Renal cortical epithelial cell (primary cell): ENCODE data around the gene TMEM9B. TPM values are rescaled to one million over a fixed set of nuclear protein-coding genes. Genes with fewer than 3 reads are reported as not detected.
"Not testable (repeated sequence)": the region's sequence is repeated elsewhere in the genome, so short reads cannot be mapped to it uniquely, and the experiment has no call there.

Source experiments
- DNase-seq: peaks from one replicate; pipeline ENCODE4 v3.0.0-alpha.2; 2011; ENCODE audit warnings: low read depth
- total RNA-seq: library from RNA; depleted of rRNA; stranded (reverse); fragments of >200 nt; gene quantifications from 2 replicates; pipeline ENCODE4 v1.2.3, GENCODE V29; 2014

The TMEM9B gene
- total RNA-seq, 1 donor from 2014 or later: 52.4 TPM

- DNase-seq: no peak
Measured at GRCh38 chr11:8973121-8973520, 8.9 kb upstream of the TMEM9B start.

- no peak for DNase-seq
Measured at GRCh38 chr11:8971924-8972316, 7.7 kb upstream of the TMEM9B start.

GRCh38 chr11:8971196-8971923, 7.1 kb upstream of the TMEM9B start:
- DNase-seq: no peak

GRCh38 chr11:8967184-8967583, 2.9 kb upstream of the TMEM9B start:
- DNase-seq: no peak

- DNase-seq: peak; percentile 72
Measured at GRCh38 chr11:8963569-8964323, 496 bp downstream of the TMEM9B start.

GRCh38 chr11:8962841-8963240, 1.4 kb downstream of the TMEM9B start:
- no peak for DNase-seq

- DNase-seq: no peak
Measured at GRCh38 chr11:8961401-8961800, 2.8 kb downstream of the TMEM9B start.

GRCh38 chr11:8959546-8960166, 4.6 kb downstream of the TMEM9B start:
- peak; percentile 85 for DNase-seq

GRCh38 chr11:8956860-8957259, 7.4 kb downstream of the TMEM9B start:
- DNase-seq: peak; percentile 7

- no peak for DNase-seq
Measured at GRCh38 chr11:8948886-8949285, 15.4 kb downstream of the TMEM9B start.

- no peak for DNase-seq
Measured at GRCh38 chr11:8947230-8947943, 16.9 kb downstream of the TMEM9B start.

GRCh38 chr11:8942518-8943066, 21.6 kb downstream of the TMEM9B start, which contains the start of gene ASCL3:
Gene ASCL3, minus strand, starts transcription at chr11:8943016. Its CDS starts 4,855 bp downstream, at chr11:8938161.
- no peak for DNase-seq

- no peak for DNase-seq
Measured at GRCh38 chr11:8941341-8942103, 22.7 kb downstream of the TMEM9B start.

- no peak for DNase-seq
Measured at GRCh38 chr11:8937659-8938058, 26.6 kb downstream of the TMEM9B start.

GRCh38 chr11:8937159-8937558, 27.1 kb downstream of the TMEM9B start:
- DNase-seq: peak; percentile 65

- not testable (repeated sequence) for DNase-seq
Measured at GRCh38 chr11:8935789-8936188, 28.5 kb downstream of the TMEM9B start.

GRCh38 chr11:8934742-8935488, 29.3 kb downstream of the TMEM9B start:
- DNase-seq: peak; percentile 18

GRCh38 chr11:8933931-8934330, 30.3 kb downstream of the TMEM9B start:
- no peak for DNase-seq

- DNase-seq: no peak
Measured at GRCh38 chr11:8932564-8933180, 31.6 kb downstream of the TMEM9B start, which contains the start of gene C11orf16. Gene C11orf16, minus strand, starts transcription at chr11:8932947. Its CDS starts 639 bp downstream, at chr11:8932308.
